Gastrocnemius medialis (tissue), 4 donors: ENCODE results near the gene MORN1.

ENCODE experiments used
- CTCF ChIP-seq, 5 experiments: fragments of 450-650 bp in 3 of 5; fragments of 200-600 bp in 2 of 5; sonication (generic) in 2 of 5; IDR thresholded peaks in 4 of 5; conservative IDR thresholded peaks in 1 of 5; 1 replicate in 4 of 5; 2 replicates in 1 of 5; pipeline ENCODE4 v1.5.1; 2016 to 2019; ENCODE audit warnings: antibody characterized with exemption in 5 of 5, mild to moderate bottlenecking in 3 of 5, moderate library complexity in 3 of 5
- POLR2A ChIP-seq, 2 donors: fragments of 450-650 bp; IDR thresholded peaks; one replicate each; pipeline ENCODE4 v1.6.1; 2017; ENCODE audit warnings: antibody characterized with exemption in 2 of 2, mild to moderate bottlenecking in 2 of 2, moderate library complexity in 2 of 2

- TF ChIP-seq POLR2A (IDR thresholded peaks at IDR 0.05): no peak
- TF ChIP-seq CTCF (IDR thresholded peaks at IDR 0.05 in 4 of 5, conservative IDR thresholded peaks at IDR 0.05 in 1 of 5): no peak
These were observed 15.5 kb downstream of the MORN1 start for GRCh38 chr1:2375923-2376260.
